Anterior cingulate cortex (tissue), 58 donors: Measurements from ENCODE around the gene RNF213.
A peak's percentile ranks its signal among the peaks of the same experiment; 100 is the strongest.

Experiments used
- DNase-seq, 58 donors: peaks; one replicate each; lab custom pipeline; 2025; lab: John Stamatoyannopoulos, UW

The RNF213 gene

GRCh38 chr17:80260791-80261158 is at the start of gene RNF213:
RNF213 (plus strand) TSS chr17:80260852; CDS start chr17:80263682, 2,830 bp downstream.
- DNase-seq: peak in 15 of 58 donors; percentile 9 to 50 (median 36)

- DNase-seq: no peak
Measured at GRCh38 chr17:80212109-80212508, 48.5 kb upstream of the RNF213 start.

- no peak for DNase-seq
Measured at GRCh38 chr17:80212511-80212910, 48.1 kb upstream of the RNF213 start.

GRCh38 chr17:80212962-80213642 is 47.5 kb upstream of the RNF213 start:
- peak in 2 of 58 donors; percentile 10 for DNase-seq

GRCh38 chr17:80213643-80213975 is 47.0 kb upstream of the RNF213 start:
- DNase-seq: no peak

GRCh38 chr17:80214012-80214877 is 46.4 kb upstream of the RNF213 start:
- no peak for DNase-seq

- DNase-seq: no peak
Measured at GRCh38 chr17:80214878-80215210, 45.8 kb upstream of the RNF213 start.

GRCh38 chr17:80216473-80217456 is 43.9 kb upstream of the RNF213 start:
- no peak for DNase-seq

- no peak for DNase-seq
Measured at GRCh38 chr17:80217703-80218362, 42.8 kb upstream of the RNF213 start.

- no peak for DNase-seq
Measured at GRCh38 chr17:80218391-80218790, 42.3 kb upstream of the RNF213 start.

GRCh38 chr17:80219013-80219762 is 41.5 kb upstream of the RNF213 start:
- peak in 9 of 58 donors; percentile 13 to 48 (median 24) for DNase-seq

GRCh38 chr17:80219763-80220053 is 40.9 kb upstream of the RNF213 start:
- DNase-seq: no peak

- DNase-seq: peak in 52 of 58 donors; percentile 22 to 81 (median 52)
Measured at GRCh38 chr17:80220054-80220735, 40.5 kb upstream of the RNF213 start, which contains the start of the genes SGSH and SLC26A11. SGSH (minus strand) TSS chr17:80220333; CDS start chr17:80220313, 20 bp downstream. SLC26A11 (plus strand) TSS chr17:80220427; CDS start chr17:80221561, 1,134 bp downstream.

GRCh38 chr17:80220736-80221215 is 39.9 kb upstream of the RNF213 start:
- peak in 32 of 58 donors; percentile 6 to 66 (median 31) for DNase-seq

GRCh38 chr17:80221351-80222105 is 39.1 kb upstream of the RNF213 start:
- no peak for DNase-seq

GRCh38 chr17:80222376-80223141 is 38.1 kb upstream of the RNF213 start:
- DNase-seq: no peak
